CD4-positive, alpha-beta T cell treated with Interleukin-1 beta for 1 hour (primary cell): ENCODE results near the gene TM4SF4.

Source experiments
- DNase-seq, 2 donors: peaks; one replicate each; pipeline ENCODE4 v3.0.0-alpha.2; 2020 to 2022

The TM4SF4 gene

DNA sequence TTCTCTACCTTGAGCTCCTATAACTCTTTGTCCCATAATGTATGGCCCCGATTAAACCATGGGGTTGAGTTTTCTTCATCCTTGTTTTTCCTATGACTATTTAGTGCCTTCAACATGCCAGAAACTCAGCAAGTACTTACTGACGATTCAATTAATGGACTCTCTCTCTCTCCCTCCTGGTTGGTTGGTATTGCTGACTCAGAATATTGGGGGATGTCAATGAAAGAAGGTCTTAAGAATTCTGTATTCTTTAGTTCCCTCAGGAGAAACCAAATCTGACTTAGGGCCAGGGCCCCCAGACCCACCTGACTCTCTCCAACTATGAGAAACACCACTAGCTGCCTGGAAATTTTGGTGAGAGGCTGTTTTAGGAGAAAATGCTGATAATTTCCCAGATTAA is 40.8 kb downstream of the TM4SF4 start:
- DNase-seq = no peak

DNA sequence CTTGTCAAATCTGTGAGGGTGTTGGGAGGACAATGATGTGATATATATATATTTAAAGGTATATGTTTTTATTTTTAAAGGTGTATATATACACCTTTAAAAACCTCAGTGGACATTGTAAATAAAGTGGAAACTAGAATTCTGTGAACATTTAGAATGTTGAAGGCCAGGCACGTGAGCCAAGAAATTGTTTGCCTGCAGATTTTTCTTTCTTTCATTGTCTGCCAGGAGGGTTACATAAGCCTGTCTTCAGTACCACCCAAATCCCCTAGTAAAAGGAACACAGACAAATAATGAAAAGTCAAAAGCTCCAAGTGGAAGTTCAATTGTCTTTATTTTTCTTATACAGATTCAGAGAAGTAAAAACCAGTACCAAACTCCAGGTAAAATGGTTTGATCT is 42.4 kb downstream of the TM4SF4 start:
- DNase-seq = no peak

DNA sequence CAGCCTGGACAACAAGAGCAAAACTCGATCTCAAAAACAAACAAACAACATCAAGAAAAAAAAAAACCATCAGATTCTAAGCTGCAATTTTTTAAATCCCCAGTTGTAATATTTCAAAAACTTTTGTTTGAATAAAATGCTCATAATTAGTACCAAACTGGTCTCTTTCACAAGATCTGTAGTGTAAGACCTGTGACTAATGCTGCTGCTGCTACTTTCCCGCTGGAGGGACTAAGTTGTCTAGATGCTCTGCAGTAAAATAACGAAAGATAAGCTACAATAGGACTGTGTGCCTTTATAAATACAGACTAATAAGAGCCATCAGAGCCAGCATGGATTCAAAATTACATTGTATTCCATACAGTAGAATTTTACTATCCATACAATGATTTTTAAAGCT is 45.4 kb downstream of the TM4SF4 start:
- no peak for DNase-seq

DNA sequence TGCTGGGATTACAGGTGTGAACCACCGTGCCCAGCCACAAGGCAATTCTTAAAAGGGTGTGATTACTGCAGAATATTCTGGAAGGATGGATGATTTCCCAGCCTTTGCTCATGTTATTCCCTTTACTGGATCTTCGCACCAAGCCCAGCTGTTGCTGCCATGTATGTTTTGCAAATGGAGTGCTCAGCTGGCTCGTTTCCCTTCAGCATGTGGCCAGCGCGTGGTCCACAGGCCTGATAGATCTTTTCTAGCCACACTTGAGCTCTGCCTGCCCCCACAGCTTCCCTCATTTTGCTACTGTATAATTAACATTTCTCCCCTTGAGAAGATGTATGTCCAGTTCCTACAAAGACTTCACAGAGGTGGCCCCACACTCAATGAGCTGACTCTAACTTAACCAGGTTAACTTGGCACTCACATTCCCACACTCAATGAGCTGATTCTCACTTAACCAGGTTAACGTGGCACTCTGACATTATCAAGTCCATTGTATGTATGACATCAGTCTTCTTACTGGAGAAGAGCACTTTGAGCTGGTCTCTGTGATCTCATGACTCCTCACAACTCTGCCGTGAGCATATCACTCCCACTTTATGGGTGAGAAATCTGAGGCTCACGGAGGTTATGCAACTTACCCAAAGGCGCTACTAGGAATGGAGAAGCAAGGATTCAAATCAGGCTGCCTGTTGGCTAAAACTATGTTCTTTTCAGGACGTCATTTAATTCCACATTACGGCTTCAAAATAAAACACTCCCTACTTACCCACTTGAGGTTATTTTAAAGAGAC is 49.2 kb downstream of the TM4SF4 start:
- DNase-seq = no peak

DNA sequence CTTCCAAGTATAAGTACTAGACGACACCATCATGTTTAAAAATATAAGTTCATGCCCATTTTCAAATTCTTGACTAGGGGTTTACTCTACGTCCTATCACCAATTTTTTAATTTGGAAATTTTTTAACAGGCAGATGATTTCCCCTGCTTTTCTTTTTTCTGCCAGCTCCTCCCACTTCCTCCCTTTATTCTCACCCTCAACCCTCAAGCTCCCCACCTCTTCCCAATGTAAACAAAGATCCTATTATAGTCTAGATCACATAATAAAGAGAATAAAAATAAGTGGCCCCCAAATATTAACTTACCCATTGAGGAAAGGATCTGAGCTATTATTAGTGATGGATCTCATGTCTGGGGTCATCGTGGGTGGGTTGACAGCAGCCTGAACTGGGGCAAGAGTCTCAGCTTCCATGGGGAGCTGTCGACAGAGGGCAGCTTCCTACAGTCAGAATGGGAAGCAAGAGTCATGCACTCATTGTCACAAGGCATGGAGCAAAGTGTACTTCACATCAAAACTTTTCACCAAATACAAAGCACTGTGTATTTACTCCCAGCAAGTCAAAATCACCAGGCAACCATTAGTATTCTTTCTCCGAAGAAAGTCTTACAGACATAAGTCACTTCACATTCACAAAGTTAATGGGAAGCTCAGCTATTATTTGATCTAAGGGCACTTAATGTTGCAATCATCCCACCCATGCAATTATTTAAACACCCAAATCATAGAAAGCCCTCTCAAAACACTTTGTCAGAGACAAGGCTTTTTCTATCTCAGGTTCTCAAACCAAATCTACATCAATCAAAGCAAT is 53.2 kb downstream of the TM4SF4 start:
- DNase-seq = no peak

DNA sequence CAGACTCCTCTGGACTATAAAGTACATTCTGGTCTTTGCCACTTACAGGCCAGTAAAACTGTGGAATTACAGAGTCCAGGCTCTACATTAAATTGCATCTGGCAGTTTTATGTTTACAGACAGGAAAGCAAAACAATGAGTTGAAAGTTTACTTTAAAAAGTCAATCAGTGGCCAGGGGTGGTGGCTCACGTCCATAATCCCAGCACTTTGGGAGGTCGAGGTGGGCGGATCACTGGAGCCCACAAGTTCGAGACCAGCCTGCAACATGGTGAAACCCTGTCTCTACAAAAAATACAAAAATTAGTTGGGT is 53.8 kb downstream of the TM4SF4 start:
- DNase-seq = no peak

DNA sequence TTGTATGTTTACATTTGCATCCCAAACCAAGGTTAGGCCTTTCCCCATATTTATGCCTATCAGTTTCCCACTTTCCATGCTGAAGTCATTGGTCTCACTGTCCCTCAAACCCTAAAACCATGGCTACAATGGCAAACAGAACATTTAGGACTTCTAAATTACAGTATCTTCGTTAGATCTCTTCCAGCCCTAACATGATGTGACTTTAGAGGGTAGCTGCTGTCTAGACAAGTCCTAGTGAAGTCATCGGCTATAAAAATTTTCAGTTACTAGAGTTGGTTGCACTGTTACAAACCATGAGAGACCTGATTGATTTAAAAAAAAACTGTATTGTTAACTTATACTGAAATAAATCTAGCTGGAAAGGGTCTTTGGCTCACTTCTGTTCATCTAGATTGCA is 54.6 kb downstream of the TM4SF4 start:
- no peak for DNase-seq

DNA sequence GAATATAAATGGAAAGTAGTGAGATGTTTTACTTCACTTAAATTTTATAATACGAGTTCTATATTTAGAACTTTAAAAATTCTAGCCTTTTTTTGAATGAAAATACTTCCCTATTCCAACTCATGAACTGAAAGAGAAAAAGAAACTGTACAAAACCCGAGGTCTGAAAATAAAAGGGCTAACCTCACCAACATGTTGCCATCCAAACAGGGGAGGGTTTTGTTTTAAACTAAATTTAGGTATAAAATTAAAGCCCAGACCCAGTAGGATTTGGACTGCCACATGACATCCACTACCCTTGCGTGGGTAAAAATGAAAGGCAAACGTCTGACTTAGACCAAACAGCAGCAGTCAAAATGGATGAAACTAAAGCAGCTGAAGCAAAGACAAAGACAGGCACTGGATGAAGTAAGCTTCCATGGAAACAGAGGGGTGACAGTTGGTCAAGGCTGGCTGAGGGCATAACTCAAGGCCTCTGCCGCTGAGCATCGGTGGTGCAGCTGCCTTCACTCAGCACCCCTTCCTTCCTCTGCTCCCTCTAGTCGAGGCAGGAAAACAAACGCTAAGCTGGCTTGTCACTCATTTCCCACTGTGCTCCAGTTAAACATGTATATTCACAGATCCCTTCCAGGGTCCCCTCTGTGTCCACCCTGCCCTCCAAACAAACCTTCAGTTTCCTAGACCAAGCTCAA is 58.1 kb downstream of the TM4SF4 start:
- DNase-seq = no peak

DNA sequence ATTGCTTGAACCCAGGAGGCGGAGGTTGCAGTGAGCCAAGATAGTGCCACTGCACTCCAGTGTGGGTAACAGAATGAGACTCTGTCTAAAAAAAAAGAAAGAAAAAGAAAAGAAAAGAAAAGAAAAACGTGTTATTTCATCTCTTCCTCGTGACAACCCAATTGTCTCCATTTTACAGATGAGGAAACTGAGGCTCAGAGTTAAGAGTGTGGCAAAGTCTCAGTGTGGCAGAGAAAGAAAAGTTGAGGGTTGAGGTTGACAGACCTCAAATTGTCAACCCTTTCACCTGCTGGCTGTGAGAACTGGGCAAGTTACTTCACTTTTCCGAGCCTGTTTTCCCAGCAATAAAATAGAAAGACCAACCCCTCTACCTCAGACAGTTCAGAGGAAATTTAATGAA is 59.6 kb downstream of the TM4SF4 start:
- DNase-seq = no peak

DNA sequence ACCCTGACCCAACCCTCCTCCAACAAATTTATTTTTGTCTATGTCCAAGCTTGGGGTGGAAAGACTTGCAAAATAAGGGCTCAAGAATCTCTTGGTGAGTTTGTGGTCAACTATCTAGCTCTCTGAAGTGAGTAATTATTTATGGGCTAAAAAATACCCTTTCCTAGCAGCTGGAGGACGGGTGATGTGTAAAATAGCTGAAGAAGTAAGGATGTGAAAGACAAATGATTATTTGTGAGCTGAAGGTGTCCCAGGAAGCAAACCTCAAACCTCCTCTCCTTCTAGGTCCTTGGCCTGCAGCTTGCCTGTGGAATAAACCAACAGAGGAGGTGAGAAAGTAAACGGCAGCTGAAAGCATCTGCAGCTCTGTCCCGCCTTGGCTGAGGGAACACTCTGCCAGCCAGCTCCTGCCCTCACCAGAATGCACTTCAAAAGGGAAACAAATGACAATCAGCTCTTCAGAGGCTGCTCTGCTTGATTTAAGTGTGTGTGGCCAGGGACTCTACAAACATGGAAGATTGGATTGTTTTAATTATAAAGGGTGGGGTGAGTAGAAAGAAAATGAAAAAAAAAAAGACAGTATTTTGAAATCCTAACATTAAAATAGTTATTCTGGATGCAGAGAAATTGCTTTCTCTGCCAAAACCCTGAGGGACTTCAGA is 60.3 kb downstream of the TM4SF4 start:
- no peak for DNase-seq

DNA sequence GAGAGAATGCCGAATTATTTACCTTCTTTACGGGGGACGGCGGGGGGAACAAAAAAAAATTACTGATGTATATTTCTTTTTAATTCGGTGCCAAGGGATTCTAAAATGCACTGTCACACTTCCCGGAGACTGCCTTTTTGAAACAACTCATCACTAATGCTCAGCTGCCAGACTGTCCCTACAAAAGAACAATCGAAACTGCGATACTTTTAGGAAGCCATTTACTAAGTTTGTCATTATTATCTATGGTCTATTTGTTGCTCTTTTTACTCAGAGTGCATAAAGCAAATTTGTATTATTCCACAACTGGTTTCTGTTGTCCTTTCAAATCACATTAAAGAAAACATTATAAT is 60.8 kb downstream of the TM4SF4 start:
- DNase-seq = no peak

DNA sequence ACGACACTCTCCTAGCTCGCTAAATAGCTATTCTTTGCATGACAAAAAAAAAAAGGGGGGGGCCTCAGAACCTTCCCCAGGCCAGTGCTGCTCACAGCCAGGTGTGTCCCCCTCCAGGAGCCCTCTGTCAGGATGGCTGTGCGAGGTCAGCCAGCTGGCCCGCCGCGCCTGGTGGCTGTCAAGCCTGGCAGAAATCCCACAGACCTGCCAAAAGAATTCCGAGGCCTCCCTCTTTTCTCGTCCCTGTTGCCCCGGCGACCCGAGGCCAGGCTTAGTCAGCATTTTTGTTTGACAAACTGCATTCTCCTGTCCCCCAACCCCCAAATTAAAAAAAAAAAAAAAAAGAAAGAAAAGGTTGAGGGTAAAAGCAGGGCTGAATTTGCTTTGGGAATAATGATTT is 61.9 kb downstream of the TM4SF4 start:
- no peak for DNase-seq

DNA sequence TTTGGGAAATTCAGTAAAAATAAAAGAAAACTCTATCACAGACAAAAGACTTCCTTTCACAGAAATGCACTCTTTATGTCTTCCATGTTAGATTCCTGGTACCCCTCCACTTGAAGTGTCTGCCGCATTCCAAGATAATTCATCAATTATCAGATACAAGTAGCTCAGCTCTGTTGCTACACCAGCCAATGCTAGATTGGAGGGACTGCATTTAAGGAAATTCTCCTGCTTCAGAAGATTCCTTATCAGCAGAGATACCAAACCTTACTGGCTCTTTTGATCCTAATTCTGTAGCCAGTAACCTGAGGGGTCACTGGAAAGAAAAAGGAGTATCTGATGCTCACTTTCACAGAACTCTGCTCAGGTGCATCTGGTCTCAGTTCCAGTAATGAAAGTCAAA is 63.9 kb downstream of the TM4SF4 start:
- no peak for DNase-seq

DNA sequence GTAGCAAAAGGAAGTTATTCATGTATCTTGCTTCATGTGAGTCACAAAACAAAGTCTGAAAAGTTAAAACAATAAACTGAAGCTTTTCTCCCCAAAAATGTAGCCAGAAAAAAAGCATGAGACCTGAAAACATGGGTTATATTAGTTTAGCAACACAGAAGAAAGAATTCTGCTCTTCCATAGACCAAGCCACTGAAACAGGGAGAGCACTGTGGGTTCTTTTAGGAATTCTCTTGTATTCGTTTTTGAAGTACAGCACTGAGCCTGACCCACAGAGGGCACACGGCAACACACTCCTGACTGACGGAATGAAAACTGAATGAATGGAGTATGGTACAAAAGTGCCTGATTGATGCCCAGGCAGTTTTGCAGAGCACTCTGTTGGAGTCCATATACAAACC is 66.6 kb downstream of the TM4SF4 start:
- DNase-seq = no peak

DNA sequence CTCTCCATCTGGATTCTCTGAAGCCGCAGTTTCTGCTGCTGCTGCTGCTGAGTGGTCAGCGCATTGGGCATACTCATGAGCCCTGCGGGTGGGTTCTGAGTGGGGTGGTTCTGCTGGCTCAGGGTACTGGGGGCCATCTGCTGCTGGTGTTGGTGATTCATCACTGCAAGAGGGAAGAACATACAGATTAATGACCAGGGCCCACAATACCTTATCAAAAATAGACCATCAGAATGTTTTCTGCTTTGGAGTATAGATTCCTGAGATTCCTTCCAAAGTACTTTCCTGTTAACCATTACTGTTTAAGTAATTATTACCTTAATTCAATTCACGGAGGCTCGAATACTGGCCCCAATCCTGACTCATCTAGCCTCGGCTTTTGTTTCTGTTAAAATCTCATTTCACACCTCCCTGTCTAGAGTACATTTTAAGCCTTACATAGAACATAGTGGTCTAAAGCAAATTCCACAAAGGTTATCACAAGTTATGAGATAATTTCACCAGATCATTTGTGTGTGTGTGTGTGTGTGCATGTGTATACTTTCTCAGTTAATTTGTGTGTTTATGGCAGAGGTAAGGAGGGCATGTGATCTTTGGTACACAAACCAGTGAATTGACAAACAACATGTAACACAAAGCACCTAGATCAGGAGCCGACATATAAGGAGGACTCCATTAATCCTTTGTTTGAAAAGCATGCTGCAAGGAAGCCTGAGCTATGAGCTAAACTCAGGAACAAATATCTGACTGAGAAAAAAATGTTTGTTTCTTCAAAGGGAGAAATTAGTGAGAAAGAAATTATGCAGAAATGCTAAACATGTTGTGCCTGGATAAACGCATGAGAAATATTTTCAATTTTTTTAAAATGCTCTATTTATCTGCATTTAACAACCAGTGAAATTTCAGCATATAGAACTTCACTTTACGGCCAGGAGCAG is 68.1 kb downstream of the TM4SF4 start:
- no peak for DNase-seq

DNA sequence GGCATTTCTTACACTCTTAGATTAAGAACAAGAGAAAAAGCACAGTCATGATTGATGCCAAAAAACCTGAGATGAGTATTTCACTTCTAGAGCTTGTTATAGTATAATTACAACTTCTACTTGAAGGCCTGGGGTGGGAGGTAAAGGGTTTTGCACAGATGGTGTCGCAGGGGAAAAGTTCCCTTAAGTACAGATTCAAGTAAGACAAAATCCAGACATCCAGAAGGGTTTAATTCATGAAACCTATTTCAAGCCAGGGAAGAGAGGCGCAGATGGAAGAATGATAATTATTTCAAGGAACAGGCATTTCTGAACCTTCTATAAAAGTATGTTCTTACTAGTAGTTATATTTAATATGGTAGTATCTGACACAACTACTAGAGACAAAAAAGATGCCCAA is 70.6 kb downstream of the TM4SF4 start:
- no peak for DNase-seq

DNA sequence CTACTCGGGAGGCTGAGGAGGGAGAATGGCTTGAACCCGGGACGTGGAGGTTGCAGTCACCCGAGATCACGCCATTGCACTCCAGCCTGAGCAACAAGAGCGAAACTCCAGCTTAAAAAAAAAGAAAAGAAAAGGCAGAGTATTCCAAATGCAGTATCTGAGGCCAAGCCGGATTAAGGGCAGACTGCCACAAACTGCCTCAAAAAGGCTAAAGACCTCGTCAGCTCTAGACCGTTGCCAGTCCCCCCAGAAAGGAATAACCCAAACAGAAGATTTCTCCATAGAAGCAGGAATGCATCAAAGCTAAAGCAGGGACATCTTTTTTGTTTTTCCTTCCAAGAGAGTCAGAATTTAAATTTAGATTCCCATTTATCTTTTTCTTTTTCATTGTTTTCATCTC is 72.9 kb downstream of the TM4SF4 start:
- no peak for DNase-seq

DNA sequence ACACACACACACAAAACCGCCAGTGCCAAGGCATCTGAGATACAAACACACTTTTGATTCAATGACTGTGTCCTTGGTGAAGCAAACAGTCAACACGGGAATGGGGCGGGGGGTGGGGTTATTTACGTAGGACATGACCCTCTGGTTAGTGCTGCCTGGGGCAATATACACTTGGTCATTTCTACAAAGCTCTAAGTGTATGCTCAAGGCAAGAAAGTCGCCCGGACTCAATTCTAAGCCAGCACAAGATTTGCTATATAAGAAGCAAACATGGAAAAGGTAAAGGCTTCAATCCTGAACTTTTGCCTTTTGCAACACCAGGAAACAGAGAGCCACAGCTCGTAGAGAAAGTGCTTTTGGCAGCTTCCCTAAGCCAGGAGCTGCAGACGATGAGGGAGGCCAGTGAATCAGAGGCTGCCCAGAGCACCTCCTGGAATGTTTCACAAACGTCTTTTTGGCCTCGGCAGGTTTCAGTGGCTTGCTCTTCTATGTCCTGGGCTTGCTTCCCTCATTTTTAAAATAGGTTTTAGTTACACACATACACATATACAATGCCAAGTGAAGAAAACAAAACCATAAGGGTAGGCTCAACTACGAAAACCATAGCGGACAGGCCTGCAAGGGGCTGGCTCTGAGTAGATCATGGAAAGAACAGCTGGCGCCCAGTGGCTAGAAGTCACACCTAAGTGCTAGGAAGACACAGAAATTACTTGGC is 73.6 kb downstream of the TM4SF4 start:
- no peak for DNase-seq

DNA sequence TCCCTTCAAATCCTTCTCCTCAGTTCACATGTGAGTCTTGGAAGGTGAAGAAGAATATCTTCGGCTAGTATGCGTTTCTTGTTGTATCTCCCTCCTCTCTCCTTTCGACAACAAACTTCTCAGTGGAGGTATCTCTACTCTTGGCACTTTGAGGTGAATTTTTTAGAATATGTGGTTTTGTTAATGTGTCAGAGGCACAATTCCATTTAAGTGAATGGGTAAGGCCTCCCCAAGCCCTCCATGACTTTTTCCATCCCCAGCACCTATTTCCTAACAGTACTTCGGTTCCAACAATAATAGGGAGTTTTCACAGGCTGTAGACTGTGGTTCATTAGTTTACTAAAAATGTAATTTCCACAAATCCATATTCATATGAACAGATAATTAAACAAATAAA is 74.2 kb downstream of the TM4SF4 start:
- DNase-seq = no peak

DNA sequence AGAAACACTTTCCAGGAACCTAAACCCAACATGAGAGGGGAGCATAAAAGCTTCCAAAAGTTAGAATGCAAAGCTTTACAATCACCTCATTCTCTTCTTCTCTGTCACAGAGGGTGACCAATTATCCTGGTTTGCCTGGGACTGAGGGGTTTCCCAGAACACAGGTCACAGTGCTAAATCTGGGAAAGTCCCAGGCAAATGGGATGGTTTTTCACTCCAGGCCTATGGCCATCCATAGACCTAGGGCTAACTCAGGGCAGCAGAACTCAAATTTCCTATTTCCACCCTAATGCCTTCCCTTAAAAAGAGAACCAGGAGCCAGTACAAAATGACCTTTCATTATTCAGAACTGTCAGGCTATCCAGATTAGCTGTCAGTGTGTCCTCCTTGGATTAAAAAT is 77.0 kb downstream of the TM4SF4 start:
- DNase-seq = no peak

DNA sequence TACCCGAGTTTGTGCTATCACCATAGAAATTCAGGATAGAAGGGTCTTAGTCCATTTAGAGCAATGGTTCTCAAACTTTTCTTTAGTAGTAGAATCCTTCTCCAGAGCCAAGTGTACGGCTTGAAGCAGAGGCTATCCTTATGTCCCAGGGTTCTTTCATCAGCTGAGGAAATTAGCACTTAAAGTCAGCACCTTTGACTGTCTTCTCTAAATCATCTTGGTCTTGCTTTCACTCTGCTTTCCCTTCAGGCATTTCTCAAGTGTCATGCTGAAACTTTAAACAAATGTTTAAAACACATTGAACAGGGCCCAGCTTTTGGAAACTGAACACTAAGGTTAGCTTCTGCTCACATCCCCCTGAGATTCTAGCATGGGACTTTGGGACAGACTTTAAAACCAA is 78.2 kb downstream of the TM4SF4 start:
- DNase-seq = no peak
